NK-92 (cell line): Measurements from ENCODE around the gene INSM1.
"Not testable (repeated sequence)": the region's sequence is repeated elsewhere in the genome, so short reads cannot be mapped to it uniquely, and the experiment has no call there.

Experiments used
- DNase-seq: peaks from one replicate; lab custom pipeline; 2025; ENCODE audit not compliant: unreplicated experiment; lab: John Stamatoyannopoulos, UW

The INSM1 gene

GRCh38 chr20:20367575-20368417 lies at the start of gene INSM1:
TSS of gene INSM1 (plus strand) at chr20:20368104. CDS start at chr20:20368268, 164 bp downstream.
- no peak for DNase-seq

GRCh38 chr20:20318365-20319161 lies 49.3 kb upstream of the INSM1 start:
- no peak for DNase-seq

- DNase-seq, result no peak
Measured at GRCh38 chr20:20321134-20321533, 46.8 kb upstream of the INSM1 start.

GRCh38 chr20:20321917-20322316 lies 46.0 kb upstream of the INSM1 start:
- no peak for DNase-seq

GRCh38 chr20:20322912-20323311 lies 45.0 kb upstream of the INSM1 start:
- DNase-seq, result no peak

GRCh38 chr20:20327746-20328145 lies 40.2 kb upstream of the INSM1 start:
- DNase-seq, result no peak

GRCh38 chr20:20329564-20329963 lies 38.3 kb upstream of the INSM1 start:
- DNase-seq, result no peak

GRCh38 chr20:20331156-20331555 lies 36.7 kb upstream of the INSM1 start:
- no peak for DNase-seq

- DNase-seq, result no peak
Measured at GRCh38 chr20:20331817-20332216, 36.1 kb upstream of the INSM1 start.

GRCh38 chr20:20333866-20334265 lies 34.0 kb upstream of the INSM1 start:
- DNase-seq, result no peak

GRCh38 chr20:20334489-20334888 lies 33.4 kb upstream of the INSM1 start:
- no peak for DNase-seq

- no peak for DNase-seq
Measured at GRCh38 chr20:20338133-20338730, 29.7 kb upstream of the INSM1 start.

- DNase-seq, result no peak
Measured at GRCh38 chr20:20340443-20340842, 27.5 kb upstream of the INSM1 start.

GRCh38 chr20:20341371-20341770 lies 26.5 kb upstream of the INSM1 start:
- DNase-seq, result no peak

- no peak for DNase-seq
Measured at GRCh38 chr20:20342066-20342465, 25.8 kb upstream of the INSM1 start.

- no peak for DNase-seq
Measured at GRCh38 chr20:20343932-20344331, 24.0 kb upstream of the INSM1 start.

- DNase-seq, result no peak
Measured at GRCh38 chr20:20344476-20344875, 23.4 kb upstream of the INSM1 start.

GRCh38 chr20:20353576-20353975 lies 14.3 kb upstream of the INSM1 start:
- DNase-seq, result no peak

GRCh38 chr20:20355503-20355902 lies 12.4 kb upstream of the INSM1 start:
- not testable (repeated sequence) for DNase-seq

GRCh38 chr20:20358801-20359200 lies 9.1 kb upstream of the INSM1 start:
- no peak for DNase-seq

- DNase-seq, result no peak
Measured at GRCh38 chr20:20359628-20360027, 8.3 kb upstream of the INSM1 start.

GRCh38 chr20:20360464-20360863 lies 7.4 kb upstream of the INSM1 start:
- DNase-seq, result no peak
